Measurements from ENCODE around the gene RBM19. TPM values are rescaled to one million over a fixed set of nuclear protein-coding genes. Genes with fewer than 3 reads are reported as not detected.

The RBM19 gene
- total and polyA plus RNA-seq, 11 donors: 12.7 to 27.1 (median 17.4) TPM

DNA sequence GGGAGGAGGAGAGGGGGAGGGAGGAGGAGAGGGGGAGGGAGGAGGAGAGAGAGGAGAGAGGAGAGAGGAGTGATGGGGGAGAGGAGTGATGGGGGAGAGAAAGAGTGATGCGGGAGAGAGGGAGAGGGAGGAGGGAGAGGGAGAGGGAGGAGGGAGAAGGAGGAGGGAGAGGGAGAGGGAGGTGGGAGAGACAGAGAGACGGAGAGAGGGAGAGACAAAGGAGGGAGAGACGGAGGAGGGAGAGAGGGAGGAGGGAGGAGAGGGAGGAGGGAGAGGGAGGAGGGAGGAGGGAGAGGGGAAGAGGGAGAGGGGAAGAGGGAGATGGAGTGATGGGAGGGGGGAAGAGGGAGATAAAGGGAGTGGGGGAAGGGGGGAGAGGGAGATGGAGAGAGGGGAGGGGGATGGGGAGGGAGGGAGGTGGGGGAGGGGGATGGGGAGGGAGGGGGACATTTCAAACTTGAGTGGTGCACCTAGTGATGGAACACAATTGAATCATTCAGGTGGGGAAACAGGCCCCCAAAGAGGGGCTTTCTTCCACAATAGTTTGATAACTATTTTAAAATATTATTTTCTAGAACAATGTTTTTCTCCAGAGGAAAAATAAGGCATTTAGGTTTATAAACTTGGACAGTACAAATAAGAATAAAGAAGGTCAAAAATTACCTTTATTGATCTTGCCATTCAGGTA, 46.8 kb upstream of the RBM19 start:
- 33 to 92% (median 69%) methylated on average over 1 to 3 of the region's 3 CpGs for WGBS, 4 donors
- TF ChIP-seq, protein P1, sequence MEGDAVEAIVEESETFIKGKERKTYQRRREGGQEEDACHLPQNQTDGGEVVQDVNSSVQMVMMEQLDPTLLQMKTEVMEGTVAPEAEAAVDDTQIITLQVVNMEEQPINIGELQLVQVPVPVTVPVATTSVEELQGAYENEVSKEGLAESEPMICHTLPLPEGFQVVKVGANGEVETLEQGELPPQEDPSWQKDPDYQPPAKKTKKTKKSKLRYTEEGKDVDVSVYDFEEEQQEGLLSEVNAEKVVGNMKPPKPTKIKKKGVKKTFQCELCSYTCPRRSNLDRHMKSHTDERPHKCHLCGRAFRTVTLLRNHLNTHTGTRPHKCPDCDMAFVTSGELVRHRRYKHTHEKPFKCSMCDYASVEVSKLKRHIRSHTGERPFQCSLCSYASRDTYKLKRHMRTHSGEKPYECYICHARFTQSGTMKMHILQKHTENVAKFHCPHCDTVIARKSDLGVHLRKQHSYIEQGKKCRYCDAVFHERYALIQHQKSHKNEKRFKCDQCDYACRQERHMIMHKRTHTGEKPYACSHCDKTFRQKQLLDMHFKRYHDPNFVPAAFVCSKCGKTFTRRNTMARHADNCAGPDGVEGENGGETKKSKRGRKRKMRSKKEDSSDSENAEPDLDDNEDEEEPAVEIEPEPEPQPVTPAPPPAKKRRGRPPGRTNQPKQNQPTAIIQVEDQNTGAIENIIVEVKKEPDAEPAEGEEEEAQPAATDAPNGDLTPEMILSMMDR (IDR thresholded peaks at IDR 0.05): no peak
- TF ChIP-seq POLR2A (IDR thresholded peaks at IDR 0.05): no peak
- DNase-seq (no peak), ATAC-seq (no peak)
- Histone ChIP-seq H3K27me3 (peaks cover 0 to 15% (median 0%) of the 10 kb centered on the region in 9 donors), H3K4me1 (no peaks in the 10 kb centered on the region), H3K27ac (no peak overlapping the region), H3K36me3 (no peaks in the 10 kb centered on the region), H3K4me3 (no peak overlapping the region), H3K9me3 (no peaks in the 10 kb centered on the region)
- intact Hi-C loops (cut with DNase I): no loop called here

DNA sequence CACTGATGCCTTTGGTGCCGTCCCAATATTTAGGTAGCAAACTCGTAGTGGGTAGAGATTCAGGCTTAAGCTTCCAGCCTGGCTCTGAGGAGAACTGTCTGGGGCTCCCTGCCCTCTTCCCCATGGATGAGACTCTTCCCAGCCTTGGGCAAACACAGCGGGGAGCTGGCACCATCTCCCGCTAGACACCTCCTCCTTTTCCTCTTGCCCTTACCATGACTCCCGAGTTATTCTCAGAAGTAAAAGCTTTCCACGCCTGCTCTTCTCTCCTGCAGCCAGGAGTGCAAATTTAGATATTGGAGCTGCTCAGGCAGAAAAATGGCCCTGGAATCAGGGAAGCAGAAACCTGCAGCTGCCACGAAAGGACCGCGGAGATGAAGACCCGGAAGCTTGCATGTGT, 45.6 kb upstream of the RBM19 start:
- Histone ChIP-seq H3K36me3 (no peaks in the 10 kb centered on the region), H3K9me3 (no peaks in the 10 kb centered on the region), H3K4me3 (no peak overlapping the region), H3K27ac (no peak overlapping the region), H3K4me1 (no peaks in the 10 kb centered on the region), H3K27me3 (peaks cover 0 to 17% (median 0%) of the 10 kb centered on the region in 9 donors)
- WGBS, 4 donors: 69 to 73% (median 72%) methylated on average over 10 of the region's 10 CpGs
- ATAC-seq (no peak), DNase-seq (no peak)
- TF ChIP-seq POLR2A (IDR thresholded peaks at IDR 0.05): no peak
- TF ChIP-seq, protein P1 (IDR thresholded peaks at IDR 0.05): no peak
- intact Hi-C loops (cut with DNase I): no loop called here

DNA sequence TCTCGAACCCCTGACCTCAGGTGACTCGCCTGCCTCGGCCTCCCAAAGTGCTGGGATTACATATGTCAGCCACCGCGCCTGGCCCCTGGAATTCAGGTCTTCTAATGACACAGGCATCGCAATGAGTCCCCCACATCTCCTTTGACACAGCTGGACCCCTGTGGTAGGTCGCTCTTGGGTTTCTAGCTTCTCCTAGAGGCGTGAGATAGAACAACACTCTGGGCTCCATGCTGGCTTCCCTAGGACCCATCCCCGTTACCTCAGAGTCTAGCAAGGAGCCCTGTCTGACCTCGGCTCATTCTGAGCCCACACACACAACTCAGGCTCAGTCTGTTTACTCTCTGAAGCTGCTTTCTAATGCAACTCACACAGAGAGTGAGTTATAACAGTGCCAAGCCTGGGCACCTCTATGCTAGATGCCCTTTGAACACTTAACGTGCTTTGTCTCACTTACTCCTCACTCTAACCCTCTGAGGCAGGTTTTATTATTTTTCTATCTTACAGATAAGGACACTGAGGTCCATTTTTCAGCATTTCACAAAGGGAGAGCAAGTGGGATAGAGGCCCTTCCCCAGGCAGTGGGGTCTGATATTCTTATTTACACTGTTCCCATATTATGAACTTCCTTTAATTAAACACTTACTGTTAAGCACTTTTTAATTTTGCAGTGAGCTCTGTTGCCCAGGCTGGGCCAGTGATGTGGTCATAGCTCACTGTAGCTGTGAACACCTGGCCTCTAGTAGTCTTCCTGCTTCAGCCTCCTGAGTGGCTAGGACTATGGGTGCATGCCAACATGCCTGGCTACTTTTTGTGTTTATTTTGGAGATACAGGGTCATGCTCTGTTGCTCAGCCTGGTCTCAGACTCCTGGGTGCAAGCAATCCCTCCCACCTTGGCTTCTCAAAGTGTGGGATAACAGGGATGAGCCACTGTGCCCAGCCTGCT, 40.6 kb upstream of the RBM19 start:
- no peaks in the 10 kb centered on the region for H3K36me3 ChIP-seq
- WGBS, 4 donors: 74 to 80% (median 76%) methylated on average over 11 of the region's 11 CpGs

More for the DNA sequence above, 40.6 kb upstream of the RBM19 start:
- Histone ChIP-seq H3K27me3 (peaks cover 0 to 30% (median 6%) of the 10 kb centered on the region in 9 donors), H3K27ac (no peak overlapping the region), H3K9me3 (no peaks in the 10 kb centered on the region), H3K4me1 (no peaks in the 10 kb centered on the region), H3K4me3 (no peak overlapping the region)
- no peak for ATAC-seq
- no peak for TF ChIP-seq POLR2A (IDR thresholded peaks at IDR 0.05)
- TF ChIP-seq, protein P1 (IDR thresholded peaks at IDR 0.05): no peak
- no peak for DNase-seq
- intact Hi-C loops (cut with DNase I): no loop called here

All from heart left ventricle (tissue), 16 donors.